HG03520 (cell line): ENCODE results near the gene B3GALT5.

ENCODE experiments used
- ATAC-seq: cut with Tn5 transposase; IDR thresholded peaks from one replicate; pipeline ENCODE4 v1.9.1; 2021; ENCODE audit warnings: mild to moderate bottlenecking, moderate library complexity; ENCODE audit not compliant: unreplicated experiment

Gene B3GALT5

DNA sequence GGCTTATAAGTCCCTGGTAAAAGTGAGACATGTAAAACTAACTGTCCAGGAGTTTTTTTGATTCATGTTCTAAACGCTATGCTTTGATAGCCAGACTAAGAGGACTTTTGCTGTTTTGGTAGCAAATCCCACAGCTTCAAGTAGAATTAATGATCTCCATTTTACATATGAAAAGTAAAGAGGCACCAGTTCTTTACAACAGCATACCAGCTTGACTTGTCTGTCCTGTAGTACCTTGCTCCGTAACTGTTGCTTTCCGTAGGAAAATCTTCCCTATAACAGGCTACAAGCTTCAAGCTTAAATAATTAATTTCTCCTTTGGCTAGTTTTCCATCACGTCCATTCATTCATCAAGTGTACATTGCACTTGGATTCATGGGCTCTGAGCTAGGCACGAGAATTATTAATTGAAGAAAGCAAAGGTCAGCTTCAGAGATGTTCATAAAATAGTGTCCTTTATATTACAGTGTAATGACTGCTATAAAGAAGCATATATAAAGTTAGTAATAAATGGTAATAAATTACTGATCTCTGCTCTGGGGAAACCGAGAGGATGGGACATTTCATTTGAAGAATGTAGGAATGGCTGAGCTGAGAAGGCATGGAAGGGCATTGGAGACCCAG lies 29.2 kb downstream of the B3GALT5 start:
- no peak for ATAC-seq

DNA sequence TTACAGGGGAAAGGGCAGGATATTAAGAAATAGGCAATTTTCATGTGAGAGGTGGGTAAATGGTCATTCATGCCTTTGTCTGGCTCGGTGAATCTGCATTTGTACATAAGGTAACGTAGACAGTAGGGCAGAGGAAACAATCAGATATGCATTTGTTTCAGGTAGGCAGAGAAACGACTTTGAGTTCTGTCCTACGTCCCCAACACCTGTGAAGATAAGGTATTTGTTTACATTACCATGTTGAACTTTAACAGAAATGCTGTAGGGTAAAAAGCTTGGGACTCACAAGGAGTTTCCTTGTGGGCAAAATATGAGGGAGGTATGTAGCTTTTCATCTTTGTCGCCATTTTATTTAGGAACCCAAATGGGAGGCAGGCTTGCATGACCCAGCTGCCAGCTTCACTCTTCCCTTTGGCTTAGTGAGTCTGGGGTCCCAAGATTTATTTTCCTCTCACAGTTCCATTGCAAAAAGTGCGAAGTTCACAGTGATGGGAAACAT lies 31.4 kb downstream of the B3GALT5 start:
- ATAC-seq: no peak

DNA sequence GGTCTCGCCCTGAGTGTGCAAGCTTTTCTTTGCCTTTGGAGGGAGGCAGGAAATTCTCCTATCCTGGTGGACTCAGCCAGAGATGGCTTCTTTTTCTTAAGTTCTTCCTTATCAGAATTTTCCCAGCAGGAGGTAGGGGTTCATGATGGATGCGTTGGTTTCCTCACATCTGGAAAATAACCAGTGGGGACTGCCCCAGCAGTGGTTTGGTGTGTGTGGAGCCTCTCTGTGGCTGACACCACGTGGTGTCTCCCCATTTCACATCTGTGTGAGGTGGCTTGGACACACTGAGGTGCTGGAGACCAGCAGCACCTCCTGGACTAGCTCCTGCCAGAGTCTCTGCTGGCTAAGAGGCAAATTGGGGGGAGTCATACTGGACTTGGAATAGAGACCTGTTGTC lies 32.6 kb downstream of the B3GALT5 start:
- no peak for ATAC-seq

DNA sequence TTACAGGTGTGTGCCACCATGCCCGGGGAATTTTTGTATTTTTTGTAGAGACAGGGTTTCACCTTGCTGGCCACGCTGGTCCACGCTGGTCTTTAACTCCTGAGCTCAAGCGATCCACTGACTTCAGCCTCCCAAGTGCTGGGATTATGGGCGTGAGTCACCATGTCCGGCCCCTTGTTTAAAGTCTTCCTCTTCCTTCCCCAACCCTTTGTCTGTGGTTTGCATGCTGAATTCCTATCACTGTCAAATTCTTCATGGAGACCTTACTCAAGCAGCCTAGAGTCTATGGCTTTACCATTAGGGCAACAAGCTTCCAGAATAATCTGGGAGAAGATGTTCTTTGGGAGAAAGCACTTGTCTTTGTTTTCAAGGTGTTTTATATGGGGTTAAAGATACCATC lies 34.7 kb downstream of the B3GALT5 start:
- ATAC-seq: no peak

DNA sequence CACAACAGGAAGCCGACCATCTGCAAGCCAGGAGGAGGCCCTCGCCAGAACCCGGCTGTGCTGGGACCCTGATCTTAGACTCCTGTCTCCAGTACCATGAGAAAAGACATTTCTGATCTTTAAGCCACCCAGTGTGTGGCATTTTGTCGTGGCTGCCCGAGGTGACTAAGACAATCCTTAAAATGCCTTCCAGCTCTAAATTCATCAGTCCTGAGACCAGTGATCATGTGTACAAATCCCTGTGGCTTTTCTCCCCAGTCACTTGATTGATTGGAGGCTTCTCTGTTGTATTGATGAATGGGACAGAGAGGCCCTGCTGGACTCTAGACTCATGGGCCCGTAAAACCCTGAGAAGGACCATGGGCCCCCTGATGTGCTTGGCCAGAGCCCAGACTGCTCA lies 36.1 kb downstream of the B3GALT5 start:
- ATAC-seq: no peak

DNA sequence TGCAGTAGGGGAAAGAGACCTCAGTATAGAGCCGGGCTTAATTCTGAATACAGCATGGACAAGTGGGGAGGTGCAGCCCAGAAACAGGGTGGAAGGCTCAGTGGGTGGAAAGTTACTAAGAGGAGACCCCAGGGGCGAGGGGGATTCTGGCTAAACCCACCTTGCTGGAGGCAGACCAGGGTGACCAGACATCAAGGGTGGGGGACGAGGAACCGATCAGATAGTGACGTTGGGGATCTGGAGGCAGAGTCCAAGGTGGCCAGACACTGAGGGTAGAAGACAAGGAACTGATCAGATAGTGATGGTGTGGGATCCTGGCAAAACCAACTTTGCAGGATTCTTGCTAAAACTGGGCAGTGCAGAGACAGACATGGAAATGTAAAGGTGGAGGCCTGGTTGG lies 36.8 kb downstream of the B3GALT5 start:
- no peak for ATAC-seq

DNA sequence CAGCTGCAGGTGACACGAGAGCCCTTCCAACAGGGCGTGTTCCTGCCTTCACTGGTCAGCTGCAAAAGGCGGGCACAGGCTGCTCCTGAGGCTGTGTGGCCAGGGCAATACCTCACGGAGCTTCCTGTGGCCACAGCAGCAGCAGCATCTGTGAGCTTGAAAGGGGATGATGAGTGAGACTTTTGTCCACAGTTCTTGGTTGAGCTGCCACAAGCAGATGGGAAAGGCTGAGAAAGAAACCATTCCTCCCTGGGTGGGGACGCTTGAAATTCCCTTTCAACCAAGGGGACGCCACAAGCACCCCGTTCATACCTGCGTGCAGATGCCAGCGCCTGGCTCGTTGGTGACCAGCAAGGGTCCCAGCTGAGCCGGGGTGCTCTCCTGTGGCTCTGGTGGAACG lies 37.6 kb downstream of the B3GALT5 start:
- no peak for ATAC-seq

DNA sequence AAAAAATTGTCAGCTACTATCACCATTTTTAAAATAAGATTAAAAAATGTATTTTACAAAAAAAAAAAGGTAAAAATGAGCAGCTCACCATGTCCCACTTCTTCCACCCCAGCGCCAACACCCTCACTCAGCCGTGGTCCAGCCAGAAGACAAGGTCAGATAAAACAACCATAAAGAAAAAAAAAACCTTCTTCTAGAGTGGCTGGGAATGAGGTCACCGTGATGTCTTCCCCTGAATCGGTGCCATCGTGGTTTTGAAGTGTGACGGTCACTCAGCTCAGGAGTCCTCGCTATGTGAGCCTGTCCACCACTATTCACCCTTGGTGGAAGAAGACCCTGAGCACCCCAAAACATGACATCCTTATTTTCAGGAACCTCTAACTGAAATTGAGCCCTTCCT lies 38.1 kb downstream of the B3GALT5 start:
- no peak for ATAC-seq

DNA sequence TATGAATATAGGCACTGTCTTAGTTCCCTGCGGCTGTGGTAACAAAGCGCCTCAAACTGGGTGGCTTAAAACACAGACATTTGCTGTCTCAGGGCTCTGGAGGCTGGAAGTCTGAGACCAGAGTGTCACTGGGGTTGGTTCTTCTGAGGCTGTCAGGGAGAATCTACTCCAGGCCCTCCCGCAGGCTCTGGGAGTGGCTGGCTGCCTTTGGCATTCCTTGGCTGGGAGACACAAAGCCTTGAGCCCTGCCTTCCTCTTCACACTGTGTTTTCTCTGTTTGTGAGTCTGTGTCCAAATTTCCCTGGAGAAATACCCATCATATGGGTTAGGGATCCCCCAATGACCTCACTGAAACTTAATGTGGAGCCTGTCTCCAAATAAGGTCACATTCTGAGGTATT lies 38.5 kb downstream of the B3GALT5 start:
- no peak for ATAC-seq

DNA sequence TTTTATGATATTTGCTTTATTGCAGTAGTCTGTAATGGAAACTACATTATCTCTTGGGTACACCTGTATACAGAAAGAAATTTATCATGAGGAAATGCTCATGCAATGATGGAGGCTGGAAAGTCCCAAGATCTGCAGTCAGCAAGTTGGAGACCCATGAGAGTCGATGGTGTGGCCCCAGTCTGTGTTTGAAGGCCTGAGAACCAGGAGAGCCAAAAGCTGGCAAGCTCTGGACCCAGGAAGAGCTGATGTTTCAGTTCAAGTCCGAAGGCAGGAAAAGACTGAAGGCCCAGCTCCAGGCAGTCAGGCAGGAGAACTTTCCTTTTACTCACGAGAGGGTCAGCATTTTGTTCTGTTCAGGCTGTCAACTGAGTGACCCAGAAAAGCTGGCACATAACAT lies 42.2 kb downstream of the B3GALT5 start:
- ATAC-seq: no peak

DNA sequence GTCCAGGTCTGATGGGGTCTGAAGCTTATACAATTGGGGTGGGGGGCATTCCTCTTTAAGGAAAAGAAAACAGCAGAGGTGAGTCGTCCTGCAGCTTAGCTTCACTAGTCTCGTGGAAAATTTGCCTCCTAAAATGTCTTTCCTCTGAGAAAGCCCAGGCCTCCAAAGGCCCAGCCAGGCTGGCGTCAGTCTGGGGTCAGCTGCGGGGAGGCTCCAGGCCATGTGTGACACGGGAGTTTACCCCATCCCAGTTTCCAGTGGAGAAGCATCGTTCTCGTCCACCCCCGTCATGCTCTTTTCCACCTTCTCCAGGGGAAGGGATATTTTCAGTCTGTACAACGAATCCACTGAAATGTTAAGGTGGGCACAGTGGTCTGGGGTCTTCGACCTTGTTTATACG lies 42.8 kb downstream of the B3GALT5 start:
- no peak for ATAC-seq

DNA sequence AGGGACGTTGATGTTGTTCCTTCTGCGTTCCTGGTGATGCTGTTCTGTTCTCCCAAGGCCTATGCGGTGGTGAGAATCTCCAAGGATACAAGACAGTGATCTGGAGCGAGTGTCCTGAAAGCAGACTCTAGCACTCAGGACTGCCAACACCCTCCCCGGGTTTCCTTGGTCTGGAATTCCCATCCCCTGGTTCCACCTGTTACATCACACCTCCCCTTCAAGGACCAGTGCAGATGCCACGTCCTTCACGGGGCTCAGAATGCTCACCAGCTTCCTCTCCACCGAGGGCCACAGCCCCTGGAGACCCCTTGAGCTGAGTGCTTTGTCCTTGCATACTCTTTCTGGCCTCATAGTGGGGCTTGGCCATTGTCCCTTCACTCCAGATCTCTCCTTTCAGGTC lies 43.5 kb downstream of the B3GALT5 start:
- ATAC-seq: no peak

DNA sequence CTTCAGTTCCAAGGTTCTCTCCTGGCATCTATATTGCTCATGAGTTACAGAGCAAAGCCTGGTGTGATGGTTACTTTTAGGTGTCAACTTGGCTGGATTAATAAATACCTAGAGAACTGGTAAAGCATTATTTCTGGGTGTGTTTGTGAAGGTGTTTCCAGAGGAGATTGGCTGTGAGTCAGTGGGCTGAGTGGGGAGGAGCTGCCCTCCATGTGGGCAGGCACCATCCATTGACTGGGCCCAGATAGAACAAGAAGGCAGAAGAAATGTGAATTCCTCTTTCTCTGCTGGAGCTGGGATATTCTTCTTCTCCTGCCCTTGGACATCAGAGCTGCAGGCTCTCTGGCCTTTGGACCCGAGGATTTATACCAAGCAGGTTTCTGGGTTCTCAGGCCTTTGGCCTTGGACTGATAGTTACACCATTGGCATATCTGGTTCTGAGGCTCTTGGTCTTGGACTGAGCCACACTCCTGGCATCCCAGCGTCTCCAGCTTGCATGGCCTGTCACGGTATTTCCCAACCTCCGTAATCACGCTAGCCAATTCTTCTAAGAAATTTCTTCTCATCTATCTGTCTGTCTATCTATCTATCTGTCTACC lies 44.5 kb downstream of the B3GALT5 start:
- no peak for ATAC-seq

DNA sequence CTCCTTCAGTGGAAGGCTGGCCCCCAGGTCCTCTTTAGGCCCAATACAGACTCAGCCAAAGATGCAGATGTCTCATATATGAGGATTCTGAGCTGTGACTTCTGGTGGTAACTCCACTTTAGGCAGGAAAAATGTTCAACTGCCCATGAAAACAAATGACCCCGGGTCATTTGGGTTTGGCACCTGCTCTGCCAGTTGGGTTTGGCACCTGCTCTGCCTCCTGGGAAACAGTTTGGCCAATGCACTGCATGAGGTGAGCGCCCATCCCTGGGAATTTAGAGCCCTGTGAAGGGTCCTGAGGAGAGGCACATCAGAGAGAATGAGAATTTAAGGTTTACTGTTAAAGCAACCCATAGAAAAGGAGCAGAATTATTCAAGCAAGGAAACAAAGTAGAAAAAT lies 45.3 kb downstream of the B3GALT5 start:
- ATAC-seq: no peak

DNA sequence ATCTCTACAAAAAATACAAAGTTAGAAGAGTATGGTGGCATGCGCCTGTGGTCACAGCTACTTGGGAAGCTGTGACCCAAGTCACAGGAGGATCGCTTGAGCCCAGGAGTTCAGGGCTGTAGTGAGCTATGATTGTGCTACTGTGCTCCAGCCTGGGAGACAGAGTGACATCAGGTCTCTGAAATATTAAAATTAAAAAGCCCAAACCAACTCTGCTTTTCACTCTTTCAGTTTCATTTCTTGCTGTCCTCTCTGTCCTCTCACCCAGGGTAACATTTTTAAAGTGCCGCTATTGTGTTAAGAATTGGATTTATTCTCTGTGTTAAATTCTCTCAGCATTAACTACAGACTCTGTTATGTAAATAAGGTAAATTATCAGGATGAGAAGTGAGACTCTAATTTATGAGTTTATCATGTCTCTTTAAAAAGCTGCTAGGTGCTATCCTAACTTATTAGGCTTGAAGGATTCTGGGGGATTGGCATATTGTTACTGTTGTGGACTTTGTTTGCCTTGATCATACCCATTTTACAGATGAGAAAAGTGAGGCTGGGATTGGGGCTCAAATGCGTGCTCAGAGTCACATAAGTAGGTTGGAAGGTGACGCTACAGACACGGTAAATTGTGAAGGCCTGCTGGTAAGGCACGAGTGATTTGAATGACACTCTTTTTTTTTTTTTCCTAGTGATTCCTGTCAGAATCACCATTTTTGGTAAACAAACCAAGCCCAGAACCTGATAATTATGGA lies 46.5 kb downstream of the B3GALT5 start:
- no peak for ATAC-seq

DNA sequence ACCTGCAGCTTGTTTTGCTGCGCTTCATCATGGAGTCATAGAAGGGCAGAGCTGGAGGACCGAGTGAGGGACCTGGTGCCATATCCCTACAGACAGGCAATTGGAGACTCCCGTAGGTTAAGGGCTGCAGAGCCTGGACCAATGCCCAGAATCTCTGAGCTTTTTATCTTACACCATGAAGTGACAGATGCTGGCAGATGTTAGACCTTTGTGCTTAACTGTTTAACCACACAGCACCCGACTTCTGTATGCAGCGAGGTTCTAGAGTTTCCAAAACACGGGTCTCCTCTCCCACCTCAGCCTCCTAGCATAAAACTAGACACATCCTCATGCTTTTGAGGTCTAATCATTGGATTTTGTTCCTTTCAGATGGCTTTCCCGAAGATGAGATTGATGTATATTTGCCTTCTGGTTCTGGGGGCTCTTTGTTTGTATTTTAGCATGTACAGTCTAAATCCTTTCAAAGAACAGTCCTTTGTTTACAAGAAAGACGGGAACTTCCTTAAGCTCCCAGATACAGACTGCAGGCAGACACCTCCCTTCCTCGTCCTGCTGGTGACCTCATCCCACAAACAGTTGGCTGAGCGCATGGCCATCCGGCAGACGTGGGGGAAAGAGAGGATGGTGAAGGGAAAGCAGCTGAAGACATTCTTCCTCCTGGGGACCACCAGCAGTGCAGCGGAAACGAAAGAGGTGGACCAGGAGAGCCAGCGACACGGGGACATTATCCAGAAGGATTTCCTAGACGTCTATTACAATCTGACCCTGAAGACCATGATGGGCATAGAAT lies 47.6 kb downstream of the B3GALT5 start:
- no peak for ATAC-seq

DNA sequence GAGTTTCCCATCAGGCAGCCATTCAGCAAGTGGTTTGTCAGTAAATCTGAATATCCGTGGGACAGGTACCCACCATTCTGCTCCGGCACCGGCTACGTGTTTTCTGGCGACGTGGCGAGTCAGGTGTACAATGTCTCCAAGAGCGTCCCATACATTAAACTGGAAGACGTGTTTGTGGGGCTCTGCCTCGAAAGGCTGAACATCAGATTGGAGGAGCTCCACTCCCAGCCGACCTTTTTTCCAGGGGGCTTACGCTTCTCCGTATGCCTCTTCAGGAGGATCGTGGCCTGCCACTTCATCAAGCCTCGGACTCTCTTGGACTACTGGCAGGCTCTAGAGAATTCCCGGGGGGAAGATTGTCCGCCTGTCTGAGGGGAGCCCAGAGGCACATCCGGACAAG lies 48.4 kb downstream of the B3GALT5 start:
- ATAC-seq: no peak

DNA sequence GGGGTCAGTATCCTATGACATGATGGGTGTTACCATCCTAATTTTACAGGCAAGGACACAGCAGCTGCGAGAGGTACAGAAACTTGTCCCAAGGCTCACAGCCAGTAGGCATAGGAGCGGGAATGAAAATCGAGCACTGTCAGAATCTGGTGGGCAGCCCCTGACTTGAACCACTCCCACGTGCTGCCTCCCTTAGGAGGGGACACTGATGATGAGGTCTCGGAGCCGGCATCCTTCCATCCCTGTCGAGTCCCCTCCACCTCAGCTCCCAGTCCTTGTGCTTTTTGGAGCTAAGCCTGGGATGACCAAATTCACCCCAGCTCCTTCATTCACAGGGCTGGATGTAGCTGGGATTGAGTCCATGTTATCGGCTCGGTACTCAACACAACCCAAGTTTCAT lies 49.0 kb downstream of the B3GALT5 start:
- ATAC-seq: no peak

DNA sequence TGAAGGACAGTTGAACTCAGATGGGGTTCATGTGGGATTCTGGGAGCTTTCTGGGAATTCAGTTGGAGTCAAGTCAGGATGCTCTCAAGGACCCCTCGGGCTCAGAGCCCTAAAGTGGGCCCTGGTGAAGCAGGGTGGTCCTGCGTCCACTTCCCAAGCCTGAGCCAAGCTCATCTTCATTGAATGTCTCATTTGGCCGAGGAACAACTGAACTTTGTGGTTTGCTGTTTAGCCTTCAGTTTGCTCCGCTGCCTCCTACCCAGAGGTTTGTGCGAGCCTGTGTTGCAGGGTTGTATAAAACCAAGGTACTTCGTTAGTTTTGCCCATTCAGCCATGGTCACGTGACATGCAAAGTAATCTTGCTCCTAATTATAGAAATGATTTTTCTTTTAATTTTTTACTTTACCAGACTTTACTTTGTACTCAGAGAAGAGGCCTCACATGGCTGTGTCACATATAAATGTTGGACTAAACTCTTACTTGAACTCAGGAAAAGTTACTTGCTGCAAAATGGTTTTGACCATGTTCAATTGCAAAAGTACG lies 49.7 kb downstream of the B3GALT5 start:
- no peak for ATAC-seq

DNA sequence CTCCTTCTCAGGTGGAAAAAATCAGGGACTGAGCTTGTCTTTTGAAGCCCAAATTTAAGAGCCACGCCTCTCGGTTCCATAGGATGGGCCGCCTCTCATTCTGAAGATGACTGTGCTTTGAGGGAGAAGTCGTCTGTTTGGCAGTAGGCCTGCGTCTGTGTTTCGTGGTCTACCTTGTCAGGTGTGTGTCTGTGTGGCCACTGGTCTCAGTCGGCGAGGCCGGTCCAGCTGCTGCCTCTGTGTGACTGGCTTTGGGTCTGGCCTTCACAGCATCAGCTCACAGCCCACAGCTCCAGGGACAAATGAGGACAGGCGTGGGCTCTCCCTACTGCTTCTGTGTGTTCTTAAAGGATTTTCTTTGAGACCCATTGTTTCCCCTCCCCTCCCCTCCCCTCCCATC lies 50.3 kb downstream of the B3GALT5 start:
- ATAC-seq: no peak
